Stimulated activated CD8-positive, alpha-beta memory T cell treated with anti-CD3 and anti-CD28 coated beads, Interleukin-4, amount 100 ng/mL, for 48 hours (primary cell): ENCODE results near the gene SLC5A12.
"Not testable (repeated sequence)": the region's sequence is repeated elsewhere in the genome, so short reads cannot be mapped to it uniquely, and the experiment has no call there.

Experiments used
- DNase-seq: peaks from one replicate; pipeline ENCODE4 v3.0.0-alpha.2; 2020

Gene SLC5A12

DNA sequence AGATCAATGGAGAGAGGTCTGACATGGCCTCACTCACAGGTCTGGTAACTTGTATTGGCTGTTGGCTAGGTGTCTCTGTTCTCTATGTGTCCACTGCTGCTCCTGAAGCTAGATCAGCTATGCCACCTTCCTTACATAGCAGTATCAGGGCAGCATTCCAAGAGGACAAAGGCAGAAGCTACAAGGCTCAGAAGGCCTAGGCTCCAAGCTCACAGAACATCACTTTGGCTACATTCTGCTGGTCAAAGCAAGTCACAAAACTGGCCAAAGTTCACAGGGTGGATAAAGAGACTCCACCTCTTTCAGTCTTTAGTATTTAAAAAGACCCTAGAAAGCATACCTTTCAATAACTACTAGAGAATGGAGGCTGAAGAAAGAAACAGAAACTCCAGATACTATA is 4.1 kb downstream of the SLC5A12 start:
- no peak for DNase-seq

DNA sequence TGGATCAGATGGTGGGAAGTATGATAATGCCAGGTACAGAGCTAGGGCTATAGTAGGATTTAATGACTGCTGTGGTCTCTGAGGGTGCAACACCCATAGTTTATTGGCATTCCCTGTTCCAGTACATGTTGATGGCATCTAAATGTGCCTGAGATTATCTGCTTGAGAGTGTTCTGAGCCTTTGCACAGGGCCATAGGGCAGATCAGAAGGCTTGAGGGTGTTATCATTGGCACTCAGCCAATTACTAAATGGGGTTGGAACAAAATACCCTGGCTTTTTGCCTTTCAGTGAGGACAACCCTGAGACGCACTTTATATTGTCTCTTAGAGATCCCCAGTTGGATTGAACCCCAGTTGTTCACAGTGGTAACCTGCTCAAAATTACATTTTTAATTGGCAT is 6.7 kb downstream of the SLC5A12 start:
- DNase-seq: no peak

DNA sequence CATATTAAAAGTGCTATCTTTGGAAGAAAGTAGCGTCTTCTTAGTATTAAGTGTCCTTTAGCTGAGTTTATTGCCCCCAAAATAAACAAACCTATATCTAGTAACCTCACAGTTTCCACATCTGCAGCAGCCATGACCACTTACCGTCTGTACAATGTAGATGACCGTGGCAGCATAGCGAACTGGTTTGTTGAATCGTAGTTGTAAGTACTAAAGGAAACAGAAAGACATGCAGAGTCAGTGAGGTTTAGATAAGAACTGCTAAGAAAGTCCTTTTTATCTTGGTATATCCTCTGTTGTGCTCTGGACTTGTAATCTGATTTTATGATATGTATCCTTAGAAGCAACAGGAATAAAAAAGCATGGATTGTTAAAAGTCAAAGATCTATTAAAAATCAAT is 9.4 kb downstream of the SLC5A12 start:
- no peak for DNase-seq

DNA sequence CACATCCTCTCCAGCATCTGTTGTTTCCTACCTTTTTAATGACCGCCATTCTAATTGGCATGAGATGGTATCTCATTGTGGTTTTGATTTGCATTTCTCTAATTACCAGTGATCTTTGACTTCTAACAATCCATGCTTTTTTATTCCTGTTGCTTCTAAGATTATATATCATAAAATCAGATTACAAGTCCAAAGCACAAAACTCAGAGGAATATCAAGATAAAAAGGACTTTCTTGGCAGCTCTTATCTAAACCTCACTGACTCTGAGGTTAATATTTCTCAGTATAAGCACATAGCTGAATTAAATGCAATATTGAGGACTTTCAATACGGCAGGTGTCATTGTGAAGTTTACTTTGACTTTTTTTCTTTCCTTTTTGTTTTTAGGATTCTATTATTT is 11.4 kb downstream of the SLC5A12 start:
- DNase-seq: no peak

DNA sequence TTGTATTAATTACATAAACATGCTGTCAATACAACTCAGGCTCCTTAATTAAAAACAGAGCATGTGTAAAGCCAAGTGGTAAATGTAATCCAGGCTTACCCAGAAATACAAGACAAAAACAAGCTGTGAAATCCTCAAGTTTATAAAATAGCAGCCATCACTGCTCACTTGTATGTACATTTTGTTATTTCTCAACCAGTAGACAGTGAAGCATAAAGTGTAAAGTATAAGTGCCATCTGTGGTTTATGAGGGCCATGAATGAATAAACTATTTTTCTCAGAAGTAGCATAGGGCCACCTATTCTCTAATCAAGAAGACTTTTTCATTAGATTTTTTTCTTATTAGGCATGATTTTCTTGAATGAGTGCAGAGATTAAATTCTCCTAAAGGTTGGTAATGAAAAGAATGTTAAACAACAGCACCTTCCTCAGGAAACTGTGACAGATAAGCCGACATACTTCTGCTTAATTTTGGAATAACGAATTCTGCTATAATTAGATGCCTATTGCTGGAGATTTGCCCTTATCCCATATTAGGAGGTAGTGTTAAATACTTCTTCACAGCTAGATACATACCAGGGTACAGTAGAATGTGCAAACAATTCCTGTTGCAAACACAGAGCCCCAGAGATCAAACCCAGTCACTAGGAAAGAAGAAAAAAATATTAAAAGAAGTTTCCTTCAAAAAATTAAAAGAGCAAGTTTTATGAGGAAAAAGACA is 13.0 kb downstream of the SLC5A12 start:
- DNase-seq: no peak

DNA sequence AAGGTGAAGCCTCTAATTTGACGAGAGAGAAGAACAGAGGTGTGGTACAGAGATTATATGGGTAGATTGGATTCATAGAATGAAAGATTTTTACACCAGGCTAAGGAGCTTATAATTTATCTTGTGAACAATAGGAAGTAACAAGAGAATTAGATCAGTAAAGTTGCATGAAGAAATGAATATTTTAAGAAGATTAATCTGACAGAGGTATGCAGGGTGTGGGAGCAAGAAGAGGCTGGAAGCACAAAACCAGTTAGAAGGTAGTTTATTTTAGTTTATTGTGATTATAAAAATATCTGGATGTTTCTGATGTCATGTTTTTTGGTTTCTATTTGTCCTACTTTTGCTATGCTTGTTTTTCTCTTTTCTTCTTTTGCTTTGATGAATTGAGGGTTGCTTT is 15.7 kb downstream of the SLC5A12 start:
- DNase-seq: no peak

DNA sequence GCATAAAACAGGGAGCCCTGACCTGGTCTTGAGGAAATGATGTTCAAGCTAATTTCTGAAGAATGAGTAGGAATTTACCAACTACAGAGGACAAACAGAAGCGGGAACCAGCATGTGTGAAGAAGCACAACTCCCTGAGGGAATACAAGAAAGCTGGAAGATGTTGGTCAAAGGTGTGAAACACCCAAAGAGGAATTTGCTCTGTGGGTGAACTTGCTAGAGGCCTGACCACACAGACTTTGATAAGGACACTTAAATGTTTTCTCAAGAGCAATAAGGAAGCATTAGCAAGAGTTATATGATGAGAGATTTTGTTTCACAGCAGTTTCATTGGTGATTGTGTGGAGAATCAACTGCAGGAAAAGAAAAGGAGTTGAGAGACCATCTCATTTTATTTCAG is 17.6 kb downstream of the SLC5A12 start:
- no peak for DNase-seq

DNA sequence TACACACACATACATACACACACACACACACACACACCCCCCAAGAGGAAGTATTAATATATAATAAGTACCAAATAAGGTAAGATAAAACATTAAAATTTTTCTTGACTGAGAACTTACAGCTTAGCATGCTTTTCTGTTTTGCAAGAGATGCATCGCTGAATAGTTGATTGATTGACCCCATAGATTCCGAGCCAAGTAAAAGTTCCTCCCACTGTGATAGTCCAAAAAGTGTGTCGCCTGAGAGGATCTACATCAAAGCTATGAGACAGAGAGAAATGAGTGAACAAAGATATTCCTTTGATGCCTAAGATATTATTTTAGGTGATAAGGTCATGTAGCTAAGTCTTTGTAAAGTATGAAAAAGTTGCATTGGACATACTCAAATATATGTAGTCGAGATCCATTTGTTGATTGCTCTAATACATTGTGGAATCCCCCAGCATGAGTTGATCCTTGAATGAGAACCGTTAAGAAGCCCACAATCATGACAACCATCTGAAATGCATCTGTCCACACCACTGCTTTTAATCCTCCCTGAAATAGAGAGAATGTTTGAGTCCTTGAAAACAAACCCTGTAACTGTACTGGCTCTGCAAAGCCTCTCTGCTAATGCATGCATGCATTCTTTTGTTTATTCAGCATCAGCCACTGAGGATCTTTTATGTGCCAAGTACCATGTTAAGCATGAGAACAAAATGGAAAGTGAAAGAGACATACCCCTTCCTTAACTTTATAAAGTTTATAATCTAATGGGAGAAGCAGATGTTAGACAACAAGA is 18.3 kb downstream of the SLC5A12 start:
- DNase-seq: no peak

DNA sequence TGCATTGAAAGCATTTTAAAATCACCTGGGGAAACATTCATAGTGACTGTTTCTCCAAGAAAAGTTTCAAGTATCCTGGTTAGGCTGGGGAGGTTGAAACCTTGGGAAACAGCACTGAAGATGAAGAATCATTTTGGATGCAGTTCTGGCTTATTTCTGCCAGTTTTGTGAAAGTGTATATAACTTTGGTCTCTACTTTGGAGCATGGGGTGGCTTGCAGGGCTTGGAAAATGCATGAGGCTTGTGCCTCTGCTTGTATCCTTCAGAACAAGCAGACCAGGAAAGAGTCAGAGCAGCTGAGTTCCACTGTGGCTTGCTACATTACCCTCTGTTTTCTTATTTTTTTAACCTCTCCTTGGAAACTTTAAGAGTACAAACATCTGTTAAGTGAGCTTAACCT is 19.5 kb downstream of the SLC5A12 start:
- no peak for DNase-seq

DNA sequence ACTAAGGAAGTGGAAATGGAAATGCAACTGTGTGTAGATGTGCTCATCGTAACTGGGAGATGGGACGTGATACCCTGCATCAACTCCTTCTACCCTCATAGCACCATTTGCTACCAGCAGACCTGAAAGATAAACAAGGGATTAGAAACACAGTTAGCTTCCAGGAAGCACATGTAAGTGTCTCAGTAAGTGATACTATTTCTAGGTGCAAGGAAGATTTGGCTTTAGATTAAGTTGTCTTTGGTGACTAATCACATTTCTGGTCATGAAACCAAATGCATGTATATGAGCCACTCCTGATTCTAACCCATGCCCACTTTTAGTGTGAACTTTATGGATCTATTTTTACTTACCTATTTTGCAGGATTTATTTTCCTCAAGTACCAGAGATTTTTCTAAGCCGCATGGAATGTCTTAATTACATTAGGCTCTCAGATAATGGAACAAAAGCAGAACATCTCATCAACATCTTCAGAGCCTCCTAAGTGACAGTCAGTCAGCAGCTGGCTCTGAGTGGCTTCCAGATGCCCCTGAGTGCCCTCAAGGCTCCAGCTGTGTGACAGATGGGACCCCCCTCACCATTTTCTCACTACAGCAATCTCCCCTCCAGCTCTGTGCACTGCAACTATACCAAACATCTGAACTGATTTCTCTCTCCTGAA is 21.2 kb downstream of the SLC5A12 start:
- DNase-seq: no peak

DNA sequence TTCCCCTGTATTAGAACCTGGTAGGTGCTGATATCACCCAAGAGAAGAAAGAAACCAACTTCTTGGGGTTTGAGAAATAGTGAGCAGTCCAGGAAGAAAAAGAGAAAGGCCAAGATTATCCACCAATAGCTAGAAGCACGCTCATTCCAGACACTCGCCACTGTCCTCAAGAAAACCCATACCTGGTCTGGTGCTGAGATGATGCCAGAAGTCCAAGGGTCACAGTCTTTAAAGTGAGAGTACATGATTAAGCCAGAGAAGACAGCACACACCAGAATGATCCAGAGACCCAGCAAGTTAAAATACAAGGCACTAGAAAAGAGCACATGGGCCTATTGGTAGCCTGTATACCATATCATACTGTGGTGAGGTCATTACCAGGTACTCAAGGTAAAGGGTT is 23.6 kb downstream of the SLC5A12 start:
- no peak for DNase-seq

DNA sequence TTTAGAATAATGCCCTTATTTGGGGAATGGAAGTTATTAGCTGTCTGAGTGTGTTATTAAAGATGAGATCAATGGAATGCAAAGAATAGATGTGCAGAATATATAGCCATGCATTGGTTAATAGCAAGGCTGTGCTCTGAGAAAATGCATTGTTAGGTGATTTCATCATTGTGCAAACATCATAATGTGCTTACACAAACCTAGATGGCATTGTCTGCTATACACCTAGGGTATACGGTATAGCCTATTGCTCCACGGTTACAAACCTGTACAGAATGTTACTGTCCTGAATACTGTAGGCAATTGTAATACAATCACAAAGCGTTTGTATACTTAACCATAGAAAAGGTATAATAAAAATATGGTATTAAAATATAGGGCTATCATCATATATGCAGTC is 25.5 kb downstream of the SLC5A12 start:
- no peak for DNase-seq

DNA sequence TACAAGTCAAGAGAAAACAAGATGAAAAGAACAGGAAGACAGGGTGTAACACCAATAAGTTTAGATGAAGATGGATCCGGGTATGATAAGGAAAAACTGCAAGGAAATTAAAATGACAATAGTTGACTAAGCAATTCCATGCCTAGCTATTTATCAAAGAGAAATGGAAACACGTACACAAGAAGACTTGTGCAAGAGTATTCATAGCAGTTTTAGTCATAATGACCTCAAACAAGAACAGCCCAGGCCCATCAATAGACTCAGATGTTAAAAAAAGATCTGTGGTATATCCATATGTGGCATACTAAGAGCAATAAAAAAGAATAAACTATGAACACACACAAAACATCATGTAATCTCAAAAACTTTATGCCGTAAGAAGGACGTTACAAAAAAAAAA is 33.2 kb downstream of the SLC5A12 start:
- no peak for DNase-seq

DNA sequence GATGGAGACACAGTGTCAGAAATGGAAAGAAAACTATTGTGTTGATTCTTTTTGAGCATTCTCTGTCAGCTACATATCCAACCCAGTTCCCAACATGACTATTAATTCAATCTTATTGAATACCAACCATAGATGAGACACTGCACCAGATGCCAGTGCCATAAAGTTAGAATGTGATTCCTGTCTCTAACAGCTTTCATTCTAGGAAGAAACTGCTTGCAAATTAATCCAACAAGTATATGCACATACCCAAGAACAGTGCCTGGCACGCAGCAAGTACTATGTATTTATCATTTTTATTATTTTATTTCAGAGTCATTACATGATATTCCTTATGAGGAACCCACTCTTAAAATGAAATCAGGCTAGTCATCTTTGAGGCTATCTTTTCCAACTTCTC is 34.5 kb downstream of the SLC5A12 start:
- no peak for DNase-seq

DNA sequence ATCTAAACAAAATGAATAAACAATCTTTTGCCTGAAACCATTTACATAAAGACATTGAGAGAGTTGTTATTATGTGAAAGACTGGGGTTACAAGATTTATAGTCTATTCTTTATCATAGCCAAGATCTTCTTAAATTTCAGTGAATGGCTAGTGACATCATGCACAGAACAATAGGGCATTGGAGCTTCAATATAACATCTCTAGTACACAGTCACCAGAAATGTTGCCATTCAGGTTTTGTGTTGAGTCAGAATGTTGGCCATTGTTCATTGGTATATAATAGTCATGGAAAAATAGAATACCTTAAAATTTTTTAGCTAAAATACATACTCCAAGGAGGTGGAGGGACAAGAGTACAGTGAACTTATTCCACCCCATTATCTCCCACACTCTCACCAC is 44.3 kb downstream of the SLC5A12 start:
- no peak for DNase-seq

DNA sequence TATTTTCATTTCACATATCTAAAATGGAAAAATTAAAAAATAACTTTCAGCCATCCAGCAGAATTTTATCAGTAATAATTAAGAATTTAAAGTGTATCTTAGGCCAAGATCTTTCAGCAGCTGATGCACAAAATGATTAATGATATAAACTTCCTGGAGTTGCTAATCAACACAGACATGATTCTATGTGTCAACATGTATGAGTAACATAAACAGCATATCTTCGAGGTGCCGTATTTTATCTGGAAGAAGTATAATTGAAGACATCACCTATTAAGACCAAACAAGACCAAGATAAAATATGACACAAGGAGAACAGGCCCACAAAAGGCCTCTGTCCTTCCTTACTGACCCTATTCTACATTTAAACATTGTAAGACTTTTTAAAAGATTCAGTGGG is 45.2 kb downstream of the SLC5A12 start:
- DNase-seq: no peak

DNA sequence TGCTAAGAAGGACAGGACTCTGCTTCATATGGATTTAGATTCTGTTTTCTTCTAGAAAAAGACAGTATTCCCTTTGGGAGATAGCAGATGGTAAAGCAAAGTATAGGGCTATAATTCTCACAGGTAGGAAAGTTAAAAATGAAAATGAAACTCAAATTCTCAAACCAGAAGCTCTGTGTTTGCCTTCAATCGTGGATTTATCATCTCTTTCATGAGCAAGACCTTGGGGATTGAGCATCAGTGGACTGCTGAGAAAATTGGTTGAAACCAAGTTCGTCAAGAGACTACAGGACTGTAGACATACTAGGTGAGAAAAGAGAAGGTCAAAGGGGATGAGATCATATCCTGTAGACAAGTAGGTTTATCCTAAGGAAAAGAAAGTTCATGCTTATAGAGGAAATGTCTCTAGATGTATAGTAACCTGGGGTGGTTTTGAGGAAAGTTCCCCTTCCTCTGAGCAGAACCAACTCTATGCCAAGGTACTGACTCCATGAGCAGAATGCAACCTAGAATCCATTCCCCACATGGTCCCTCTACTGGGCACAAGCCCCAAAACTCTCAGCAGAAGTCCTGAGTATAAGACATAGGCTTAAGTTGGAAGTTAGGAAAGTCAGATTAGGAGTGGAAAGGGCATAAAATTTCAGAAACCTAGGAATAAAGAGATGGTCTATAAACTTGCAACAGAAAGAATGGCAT is 46.5 kb downstream of the SLC5A12 start:
- no peak for DNase-seq

DNA sequence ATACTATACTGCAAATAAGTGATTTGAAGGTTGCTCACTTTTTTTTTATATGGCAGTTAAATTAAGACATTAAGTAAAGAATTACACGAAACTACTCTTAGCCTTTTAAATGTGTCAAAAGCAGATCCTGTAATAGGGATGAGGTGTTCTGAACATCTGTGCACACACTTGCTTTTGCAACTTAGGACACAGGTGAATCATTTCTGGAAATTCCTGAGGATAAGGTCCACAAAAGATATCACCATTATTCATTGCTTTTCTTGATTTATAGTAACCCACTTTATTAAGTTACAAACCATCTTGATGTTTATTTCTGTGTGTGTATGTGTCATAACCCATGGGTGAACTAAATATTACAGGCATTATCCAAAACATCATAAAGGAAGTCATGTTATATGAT is 55.9 kb downstream of the SLC5A12 start:
- DNase-seq: no peak

DNA sequence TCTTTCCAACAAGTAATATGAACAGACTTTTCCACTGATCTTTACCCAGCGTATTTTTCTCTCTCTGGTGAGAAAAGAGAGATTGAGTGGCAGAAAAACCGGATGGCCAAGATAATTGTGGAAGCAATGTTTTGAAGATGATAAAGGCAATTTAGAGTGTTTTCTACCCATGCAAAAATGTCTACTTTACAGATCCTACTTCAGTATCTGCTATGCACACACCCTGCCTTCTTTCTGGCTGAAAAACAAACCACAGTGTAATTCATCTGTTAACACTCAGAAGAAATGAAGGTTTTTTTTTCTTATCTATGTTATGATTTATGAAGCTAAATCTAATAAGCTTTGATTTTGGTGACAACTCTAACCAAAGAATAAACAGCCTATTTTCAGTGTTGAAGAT is 56.8 kb downstream of the SLC5A12 start:
- no peak for DNase-seq

DNA sequence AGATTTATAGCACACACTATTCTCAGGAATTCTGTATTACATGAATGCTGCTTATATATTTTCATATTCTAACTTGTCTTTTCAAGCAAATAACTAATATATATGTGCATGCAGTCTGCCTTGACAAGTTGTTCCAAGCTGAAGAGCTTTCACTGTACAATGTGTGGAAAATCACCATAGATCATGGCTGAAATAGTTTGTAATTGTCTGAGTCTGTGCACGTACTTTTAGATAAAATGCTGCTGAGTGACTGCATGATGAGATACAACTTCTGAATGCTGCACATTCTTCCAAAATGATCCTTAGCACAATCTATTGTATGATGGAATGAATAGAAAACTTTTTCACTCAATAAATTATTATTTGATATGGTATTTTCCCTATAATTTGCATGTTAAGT is 58.9 kb downstream of the SLC5A12 start:
- no peak for DNase-seq

DNA sequence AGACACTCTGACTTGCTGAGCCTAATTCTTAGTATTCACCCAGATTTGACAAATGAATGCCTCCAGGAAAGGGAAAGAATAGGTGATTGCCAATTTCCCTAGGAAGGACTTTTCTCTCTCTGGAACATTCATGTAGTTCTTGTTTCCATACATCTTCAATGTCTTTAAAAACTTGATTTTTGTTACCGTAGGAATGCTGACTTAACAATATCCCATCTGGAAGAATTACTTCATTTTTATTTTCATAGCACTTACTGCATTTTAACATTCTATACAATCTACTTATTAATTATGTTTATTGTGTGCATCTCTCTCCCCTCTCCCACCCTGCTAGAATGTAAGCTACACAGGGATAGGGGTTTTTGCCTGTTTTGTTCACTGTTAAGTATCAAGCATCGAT is 66.6 kb downstream of the SLC5A12 start:
- no peak for DNase-seq

DNA sequence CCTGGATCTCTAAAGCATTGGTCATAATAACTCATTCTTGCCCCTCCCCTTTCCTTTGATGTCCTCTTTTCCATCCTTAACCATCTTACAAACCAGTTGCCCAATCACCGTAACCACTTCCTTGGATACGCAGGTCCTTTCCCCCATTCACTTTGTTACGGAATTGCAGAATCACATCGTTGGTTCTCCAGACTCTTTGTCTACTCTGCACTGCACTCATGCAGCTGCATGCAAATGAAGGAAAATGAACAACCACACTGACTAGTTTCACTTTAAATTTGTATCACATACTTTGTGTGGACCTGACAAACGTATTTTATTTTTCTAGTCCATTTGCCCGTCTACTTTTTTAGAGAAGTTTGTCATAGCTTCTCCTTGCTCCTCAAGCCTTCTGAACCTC is 69.9 kb downstream of the SLC5A12 start:
- no peak for DNase-seq

DNA sequence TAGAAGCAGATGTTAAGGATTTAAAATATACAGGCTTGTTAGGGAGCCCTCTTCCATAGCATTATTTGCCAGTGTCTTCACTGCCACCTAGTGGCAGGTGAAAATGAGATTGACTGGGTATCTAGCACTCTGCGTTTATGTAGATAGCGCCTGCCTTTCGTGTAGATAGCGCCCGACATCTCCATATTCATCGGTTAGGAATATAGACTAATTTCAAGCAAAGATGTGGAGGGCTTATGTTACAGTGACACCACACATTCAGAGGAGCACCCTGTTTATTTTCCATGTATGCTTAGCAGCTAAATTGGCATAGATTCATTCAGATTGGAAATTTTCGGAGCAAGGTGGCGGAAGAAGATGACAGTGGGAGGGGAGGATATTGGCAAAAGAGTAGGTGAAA is 72.0 kb downstream of the SLC5A12 start:
- peak; percentile 23 for DNase-seq

DNA sequence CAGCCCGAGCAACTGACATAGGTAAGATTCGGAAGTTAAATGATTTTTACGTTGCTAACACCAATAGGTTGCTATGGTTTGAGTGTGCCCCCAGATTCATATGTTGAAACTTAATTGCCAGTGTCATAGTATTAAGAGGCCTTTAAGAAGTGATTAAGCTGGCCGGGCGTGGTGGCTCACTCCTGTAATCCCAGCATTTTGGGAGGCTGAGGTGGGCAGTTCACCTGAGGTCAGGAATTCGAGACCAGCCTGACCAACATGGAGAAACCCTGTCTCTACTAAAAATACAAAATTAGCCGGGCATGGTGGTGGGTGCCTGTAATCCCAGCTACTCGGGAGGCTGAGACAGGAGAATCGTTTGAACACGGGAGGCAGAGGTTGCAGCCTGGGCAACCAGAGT is 78.5 kb downstream of the SLC5A12 start:
- not testable (repeated sequence) for DNase-seq
